Hippocampal formation (tissue), 2 donors: ENCODE measurements around the gene RBKS.

Experiments used
- DNase-seq, 2 donors: peaks; one replicate each; lab custom pipeline; 2025; lab: John Stamatoyannopoulos, UW

The RBKS gene

DNA sequence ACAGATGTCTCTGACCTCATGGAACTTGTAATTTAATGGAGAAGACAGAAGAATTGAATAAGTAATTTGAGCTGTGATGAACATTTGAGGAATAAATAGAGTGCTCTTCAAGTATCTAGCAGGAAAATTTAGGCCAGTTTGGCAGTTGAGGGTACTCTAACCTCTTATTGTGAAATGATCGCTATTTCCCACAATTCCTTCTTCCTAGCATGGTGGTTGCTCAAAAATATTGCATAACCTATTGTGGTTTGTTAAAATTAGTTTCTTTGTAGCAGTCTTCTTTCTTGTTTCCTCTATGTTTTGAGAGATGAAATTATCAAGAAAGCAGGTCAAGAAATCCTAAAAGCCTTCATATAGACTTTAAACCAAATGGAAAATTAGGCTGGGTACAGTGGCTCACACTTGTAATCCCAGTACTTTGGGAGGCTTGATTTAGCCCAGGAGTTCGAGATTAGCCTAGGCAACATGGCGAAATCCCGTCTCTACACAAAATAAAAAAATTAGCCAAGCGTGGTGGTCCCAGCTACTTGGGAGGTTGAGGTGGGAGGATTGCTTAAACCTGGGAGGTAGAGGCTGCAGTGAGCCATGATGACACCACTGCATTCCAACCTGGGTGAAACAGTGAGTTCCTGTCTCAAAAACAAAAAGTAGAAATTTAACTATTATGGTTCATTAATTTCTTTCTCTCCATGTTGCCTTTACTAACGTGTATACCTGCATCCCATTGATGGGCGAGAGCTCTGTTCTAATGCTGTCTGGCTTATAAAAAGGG lies 58.7 kb downstream of the RBKS start:
- no peak for DNase-seq

DNA sequence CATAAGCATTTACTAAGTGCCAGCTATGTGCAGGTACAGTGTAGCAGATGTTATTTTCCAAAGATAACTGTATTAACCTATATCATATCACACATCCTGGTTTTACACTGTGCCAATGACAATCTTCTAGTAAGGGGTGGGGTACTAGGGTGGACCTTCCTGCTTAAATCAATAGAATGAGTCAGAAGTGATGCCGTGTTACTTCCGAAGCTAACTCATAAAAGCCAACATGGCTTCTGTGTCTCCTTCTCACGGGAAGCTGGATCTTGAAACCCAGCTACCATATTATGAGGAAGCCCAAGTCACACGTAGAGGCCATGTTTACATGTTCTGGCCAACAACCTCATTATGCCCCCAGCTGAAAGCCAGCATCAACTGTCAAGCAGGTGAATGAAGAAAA lies 59.5 kb downstream of the RBKS start:
- DNase-seq, result no peak

DNA sequence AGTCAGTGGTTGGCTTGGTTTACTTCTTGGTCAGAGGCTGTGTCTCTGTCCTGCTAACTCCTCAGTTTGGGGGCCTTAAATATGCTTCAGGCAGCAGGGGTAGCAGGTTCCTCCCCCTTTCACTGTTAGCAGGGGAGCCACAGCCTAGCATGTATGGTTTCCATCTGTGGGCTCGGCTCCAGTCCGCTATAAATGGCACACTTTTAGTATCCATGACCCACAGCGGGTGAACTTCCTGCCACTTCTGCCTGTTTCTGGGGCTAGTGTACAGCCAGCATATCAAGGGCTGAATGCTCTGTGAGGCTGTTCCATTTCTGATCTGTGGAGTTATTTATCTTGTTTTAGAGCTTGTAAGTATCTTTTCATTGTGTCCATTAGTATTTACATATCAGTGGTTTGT lies 60.4 kb downstream of the RBKS start:
- DNase-seq, result no peak

DNA sequence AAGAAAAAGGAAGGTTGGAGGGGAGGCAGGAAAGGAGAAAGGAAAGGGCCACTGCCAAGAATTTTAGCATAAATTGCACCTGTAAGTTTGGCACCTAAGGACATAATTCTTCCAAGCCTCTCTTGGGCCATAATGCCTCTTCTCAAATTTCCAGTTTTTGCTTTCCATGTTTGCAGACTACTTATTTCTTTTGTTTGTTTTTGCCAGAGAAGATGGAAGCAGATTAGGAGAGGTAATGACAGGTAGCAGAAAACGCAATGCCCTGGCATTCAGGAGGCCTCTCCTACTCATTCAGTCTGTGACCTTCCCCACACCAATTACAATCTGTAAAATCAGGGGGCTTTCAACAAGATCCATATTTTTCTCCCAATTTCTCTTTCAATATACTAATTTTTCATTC lies 61.9 kb downstream of the RBKS start:
- DNase-seq, result no peak

DNA sequence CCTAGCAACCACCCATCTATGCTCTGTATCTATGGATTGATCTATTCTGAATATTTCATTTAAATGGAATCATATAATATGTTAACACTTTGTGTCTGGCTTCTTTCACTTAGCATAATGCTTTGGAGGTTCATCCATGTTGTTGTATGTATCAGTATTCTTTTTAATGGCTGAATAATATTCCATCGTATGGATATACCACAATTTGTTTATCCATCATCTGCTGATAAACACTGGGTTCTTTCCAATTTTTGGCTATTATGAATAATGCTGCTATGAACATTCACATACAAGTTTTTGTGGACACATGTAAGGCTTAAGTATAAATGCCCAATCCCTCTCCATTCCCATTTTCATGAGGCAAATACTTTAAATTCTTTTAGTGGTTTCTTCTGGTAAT lies 65.8 kb downstream of the RBKS start:
- no peak for DNase-seq

DNA sequence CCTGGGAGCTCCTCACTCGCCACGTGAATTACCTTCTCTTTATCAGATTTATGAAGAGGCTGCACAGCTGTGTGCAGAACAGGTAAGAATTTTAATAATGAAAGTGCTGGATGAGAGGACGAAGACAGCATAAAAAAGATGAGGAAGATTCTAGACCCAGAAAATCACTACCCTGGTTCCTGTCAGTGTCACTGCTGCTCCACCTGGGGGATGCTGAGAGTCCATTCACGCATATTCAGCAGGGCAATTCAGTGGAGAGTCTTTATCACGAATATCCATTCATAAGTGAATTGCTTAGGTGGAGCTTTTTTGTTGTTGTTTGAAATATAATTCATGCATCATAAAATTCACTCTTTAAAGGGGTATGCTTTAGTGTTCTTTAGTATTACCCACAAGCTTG lies 66.6 kb downstream of the RBKS start:
- no peak for DNase-seq

DNA sequence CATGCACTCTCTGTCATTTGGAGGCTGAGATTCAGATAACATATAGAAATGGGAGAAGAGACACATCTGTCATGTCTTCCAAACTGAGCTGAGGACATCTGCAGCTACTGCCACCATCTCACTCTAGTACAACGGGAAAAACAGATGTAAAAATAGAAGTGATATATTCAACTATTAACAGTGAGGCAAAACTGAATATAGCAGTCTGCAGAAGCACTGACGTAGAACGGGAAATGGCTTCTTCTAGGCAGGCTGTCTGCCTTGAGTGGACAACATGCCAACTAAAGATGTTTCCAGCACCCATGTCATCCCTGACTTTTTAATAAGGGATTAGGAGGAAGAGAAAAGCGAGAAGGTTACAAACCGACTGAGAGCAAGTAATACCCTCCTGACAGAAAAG lies 67.1 kb downstream of the RBKS start:
- no peak for DNase-seq

DNA sequence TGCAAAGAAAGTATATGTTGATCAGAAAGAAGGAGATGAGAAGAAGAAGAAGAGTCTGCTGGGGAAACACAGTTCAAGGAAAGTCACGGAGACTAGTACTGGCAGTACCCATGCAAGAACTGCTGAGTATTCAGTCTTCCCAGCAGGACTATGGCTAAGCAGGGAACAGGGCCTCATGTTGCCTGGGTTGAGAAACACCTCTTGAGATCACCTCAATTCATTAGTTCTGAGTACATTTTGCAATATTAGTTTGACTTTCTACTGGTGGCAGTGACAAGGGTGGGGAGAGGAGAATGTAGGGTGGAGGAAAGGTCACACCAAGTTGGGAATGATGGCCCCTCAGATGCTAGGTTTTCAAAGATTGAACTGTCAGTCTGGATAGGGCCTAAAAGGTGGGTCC lies 68.1 kb downstream of the RBKS start:
- no peak for DNase-seq

DNA sequence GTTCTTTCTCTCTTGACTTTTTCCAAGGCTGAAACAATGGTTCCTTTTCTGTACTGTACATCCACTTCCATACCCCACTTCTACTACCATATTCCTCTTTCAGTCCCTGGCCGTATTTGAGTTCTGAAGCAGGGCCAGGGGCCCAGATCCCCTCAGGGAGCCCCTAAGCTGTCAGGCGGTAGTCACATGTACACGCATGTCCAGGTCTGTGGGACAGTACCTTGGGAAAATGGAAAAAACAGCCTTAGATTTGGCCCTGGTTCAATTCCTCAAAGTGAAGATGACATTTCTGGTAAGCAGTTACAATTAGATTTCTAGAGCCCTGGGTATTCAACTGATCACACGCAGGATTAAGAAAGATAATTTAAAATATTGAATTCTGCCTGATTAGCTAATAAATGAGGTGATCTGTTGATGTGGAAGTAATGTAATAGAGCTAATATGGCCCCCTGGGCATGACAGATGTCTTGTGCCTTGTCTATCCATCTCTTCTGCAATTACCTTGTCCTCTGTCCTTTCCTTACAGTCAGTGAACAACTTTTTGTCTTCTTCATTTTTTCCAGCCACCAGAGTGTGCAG lies 74.2 kb downstream of the RBKS start:
- DNase-seq, result no peak

DNA sequence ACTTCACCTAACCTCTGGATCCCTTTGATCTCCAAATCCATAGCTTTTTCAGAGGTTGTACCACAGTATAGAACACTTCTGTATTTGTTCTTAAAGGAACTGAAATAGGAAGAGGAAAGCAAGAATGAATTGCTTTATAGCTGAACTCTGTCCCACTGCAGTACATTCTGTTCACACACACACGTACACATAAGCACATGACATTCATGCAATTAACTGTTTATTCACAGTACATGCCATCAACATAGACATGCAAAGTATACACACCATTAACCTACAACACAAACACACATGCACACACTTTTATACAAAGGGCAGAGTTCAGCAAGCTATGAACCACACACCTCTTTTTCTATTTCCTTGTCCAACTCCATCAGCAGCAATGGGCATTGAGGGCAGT lies 75.4 kb downstream of the RBKS start:
- DNase-seq, result no peak

DNA sequence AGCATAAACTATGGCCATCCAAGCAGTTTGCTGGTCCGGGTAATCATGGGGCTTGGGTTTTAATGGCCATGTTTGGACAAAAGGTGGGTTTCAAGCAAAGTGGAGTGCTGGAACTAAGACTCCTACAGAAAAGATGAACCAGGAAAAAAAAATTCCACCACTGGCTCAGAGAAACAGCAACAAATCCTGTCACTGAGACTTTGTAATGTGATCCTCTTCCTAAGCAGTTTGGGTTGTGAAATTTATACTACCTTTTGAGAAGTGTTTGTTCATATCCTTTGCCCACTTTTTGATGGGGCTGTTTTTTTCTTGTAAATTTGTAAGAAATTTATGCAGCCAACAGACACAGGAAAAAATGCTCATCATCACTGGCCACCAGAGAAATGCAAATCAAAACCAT lies 78.4 kb downstream of the RBKS start:
- no peak for DNase-seq

DNA sequence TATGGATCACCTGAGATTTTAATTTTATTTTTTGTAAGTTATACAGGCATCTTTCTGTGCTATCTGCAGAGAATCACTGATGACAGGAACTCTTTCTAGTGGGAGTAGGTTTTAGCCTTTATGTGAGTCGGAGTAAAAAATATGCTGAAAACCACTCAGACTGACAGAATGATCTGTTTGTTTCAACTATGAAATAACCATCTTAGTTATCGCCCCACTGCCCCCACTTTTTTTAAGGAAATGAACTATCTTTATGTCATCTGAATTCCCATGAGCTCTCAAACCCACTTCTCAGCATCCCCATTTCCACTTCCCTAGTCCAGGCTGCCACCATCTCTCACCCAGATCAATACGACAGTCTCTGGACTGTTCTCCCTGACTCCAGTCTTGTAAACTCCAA lies 79.7 kb downstream of the RBKS start:
- DNase-seq, result no peak

DNA sequence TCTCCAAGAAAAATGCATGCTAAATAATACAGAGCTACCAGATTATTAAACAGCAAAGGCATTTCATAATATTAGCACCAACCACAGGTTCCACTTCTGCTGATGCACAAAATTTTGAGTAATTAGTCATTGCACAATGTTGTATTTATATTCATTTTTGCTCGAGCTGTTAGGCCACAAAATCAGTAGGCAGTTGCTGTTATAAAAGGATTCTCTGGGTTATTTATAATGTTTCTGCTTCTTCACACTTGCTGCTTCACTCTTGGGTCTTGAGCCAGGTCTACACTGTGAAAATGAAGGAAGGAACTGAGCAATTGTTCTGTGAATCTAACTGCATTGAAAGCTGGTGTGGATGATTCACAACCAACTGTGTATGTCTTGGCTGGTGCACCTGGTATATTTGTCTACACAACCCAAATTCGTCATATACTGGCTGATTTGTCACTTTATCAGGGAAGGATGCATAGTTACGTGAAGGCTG lies 80.4 kb downstream of the RBKS start:
- DNase-seq, result no peak

DNA sequence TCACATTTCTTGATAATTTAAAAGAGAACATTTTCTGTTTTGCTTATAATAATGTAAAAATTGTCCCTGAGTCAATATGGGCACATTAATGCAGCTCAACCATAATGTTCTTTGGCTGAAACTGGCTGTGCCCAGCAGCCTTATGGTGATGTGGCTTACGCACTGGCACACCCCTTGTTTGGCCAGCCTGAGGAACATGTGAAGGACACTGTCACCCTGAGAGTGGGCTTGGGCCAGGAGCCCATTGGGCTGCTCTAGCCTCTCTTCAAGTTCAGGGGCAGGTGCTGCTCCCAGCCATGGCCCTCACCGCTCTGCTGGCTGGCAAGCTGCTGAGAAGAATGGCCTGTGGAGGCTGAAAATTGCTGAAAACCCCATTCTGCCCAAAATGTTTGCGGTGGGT lies 81.2 kb downstream of the RBKS start:
- no peak for DNase-seq

DNA sequence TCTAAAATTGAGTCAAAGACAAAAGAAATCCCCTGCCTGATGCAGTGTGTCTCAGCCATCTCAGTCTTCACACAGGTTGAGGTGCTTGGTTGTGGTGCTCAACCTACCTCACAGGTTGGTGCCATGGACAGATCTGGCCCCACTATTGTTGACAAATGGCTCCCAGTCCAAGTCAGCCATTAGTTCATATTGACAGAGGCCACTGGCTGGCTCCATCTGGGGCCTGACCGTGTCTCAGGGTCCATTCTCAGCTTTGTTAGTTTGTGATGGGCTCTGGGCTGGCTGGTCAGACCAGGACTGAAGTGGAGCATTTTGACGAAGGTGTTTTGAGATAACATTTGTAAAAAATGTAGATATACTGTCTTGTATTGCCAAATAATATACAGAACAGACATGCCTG lies 81.8 kb downstream of the RBKS start:
- DNase-seq, result no peak

DNA sequence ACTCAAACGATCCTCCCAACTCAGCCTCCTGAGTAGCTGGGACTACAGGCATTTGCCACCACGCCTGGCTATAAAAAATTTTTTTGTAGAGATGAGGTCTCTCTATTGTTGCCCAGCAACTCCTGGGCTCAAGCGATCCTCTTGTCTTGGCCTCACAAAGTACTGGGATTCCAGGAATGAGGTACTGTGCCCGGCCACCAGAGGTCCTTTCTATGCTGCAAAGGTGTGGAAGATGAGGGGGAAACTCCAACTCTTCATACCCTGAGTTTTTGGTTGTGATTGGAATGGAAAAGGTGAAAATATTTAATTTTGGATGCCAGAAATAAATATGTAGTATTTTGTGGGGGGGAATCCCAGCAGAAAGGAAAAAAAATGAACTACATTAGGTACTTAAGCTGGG lies 82.7 kb downstream of the RBKS start:
- no peak for DNase-seq

DNA sequence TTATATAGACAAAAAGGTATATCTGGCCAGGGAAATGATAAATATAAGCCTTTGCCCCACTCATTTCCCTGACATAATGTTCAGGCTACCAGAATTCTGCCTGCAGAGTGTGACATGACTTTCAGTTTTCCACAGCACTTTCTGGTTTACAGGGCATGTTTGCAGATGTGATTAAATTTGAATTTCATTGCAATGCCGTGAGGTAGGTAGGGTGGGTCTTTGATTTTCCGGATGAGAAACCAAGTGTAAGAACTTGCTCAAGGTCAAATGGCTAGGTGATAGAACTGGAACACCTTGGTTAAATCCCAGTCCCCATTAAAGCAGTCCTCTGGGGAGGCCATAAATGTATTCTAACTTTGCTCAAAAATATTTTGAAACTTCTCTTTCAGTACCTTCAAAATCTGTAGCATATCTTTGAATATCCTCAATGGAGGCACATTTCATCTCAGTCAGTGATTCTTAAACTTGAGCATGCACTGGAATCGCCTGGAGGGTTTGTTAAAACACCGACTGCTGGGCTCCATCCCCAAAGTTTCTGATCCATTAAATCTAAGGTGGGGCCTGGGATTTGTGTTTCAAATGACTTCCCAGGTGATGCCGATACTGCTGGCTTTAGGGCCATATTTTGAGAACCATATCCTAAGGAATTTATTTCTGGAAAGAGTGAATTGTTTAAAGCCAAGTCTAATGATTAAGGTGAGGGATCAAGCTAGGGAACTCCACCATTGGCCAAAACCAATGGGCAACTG lies 83.7 kb downstream of the RBKS start:
- DNase-seq, result no peak

DNA sequence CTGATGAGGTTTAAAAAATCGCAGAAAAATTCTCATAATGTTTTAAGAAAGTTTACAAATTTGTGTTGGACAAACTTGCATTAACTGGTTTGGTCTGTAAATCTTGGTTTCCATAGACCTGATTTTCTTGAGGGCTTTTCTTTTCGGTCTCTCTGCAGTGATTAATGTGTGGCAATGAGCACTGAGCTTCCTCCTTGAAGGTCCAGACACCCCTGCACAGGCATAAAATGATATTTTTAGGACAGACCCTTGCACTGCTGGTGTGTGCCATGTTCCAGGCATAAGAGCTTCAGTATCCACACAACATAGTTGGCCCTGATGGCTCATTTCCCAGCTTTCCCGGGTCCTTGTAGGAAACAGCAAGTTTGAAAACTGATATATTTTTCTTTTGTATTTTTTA lies 85.0 kb downstream of the RBKS start:
- no peak for DNase-seq

DNA sequence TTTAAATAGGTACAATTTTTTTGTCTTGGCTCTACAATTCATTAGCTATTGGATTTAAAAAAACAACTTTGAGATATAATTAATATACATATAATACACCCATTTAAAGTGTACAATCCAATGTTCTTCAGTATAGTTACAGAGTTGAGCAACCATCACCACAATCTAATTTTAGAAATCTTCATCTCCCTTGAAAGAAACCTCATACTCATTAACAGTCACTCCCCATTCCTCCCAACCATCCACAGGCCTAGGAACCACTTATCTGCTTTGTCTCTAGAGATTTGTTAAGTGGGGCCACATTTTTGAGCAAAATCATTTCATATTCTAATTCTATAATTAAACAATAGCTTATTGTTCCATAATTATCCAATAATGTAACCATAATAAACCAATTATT lies 86.0 kb downstream of the RBKS start:
- no peak for DNase-seq

DNA sequence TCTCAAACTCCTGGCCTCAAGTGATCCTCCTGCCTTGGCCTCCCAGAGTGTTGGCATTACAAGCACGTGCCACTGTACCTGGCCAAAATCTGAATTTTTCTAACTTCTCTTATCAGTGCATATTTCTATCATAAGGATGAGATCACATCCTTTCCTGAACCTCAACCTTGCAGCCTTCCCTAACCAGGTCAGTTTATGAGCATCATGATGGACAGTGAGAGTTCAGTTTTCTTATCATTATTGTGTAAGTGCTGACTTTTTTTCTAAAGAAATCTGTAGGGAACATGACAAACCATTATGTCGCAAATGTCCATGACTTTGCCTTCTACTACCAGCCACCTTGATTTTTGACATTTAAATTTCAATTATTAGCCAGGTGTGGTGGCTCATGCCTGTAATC lies 87.1 kb downstream of the RBKS start:
- no peak for DNase-seq

DNA sequence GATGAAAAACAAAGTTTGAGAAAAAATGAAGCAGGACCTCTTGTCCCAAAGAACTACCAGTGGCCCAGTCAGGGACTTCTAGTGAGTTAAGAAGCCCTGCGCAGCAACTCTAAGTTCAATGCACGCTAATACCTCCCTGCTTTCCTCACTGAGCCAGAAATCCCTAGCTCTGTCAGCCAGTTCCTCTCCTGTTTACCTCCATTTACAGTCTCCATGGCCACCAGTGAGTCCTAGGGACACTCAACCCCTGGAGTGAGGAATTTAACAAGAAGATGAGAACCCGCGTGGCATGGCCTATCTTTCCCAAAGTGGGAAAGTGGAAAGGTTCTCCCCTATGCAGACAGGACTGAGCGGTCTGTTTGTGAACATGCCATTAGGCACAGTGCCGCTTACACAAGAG lies 87.6 kb downstream of the RBKS start:
- DNase-seq, result no peak

DNA sequence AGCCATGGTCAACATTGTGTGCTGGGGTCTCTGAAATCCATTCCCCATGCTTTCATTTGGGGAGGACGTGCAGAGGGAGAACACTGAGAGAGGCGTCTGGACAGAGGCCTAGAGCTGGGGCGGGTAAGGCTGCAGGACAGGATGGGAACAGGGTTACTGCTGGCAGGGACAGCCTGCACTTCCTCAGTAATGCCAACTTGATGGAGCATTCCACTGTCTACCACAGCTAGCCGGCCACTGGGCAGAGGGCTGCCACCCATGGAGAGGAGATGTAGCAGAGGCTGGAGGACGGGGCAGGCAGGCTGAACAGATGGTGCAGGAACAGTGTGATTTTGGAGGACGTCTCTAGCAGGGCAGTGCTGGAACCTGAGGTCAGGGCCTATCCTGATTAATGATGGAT lies 89.3 kb downstream of the RBKS start:
- no peak for DNase-seq

DNA sequence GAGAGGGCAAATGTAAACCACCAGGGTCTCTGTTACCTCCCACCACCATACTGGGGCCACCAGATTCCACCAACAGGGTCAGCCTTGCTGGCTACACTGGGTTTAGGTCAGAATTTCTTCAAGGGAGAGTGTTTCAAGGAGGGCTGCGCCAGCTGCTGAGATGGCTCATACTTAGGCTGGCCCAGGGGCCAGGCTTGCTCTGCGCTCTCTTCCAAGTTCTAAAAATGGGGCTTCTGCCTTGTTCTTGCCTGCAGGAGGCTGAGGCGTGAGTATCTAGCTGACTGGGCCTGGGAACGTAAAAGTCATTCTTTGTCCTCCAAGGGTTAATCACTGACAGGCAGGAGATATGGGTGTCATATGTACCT lies 90.6 kb downstream of the RBKS start:
- DNase-seq, result no peak
